CD8-positive, alpha-beta memory T cell (primary cell): ENCODE measurements around the gene ACKR1. TPM values are rescaled to one million over a fixed set of nuclear protein-coding genes. Genes with fewer than 3 reads are reported as not detected.
A peak's percentile ranks its signal among the peaks of the same experiment; 100 is the strongest.

Experiments used
- CTCF ChIA-PET: fragments of 350-600 bp; sonication (Branson Sonifier 250); formaldehyde crosslinking; loops from one replicate; lab custom pipeline; 2021; ENCODE audit warnings: antibody characterized with exemption; lab: Charles Lee
- POLR2A ChIA-PET: fragments of 350-600 bp; sonication (Branson Sonifier 250); formaldehyde crosslinking; loops from one replicate; lab custom pipeline; 2021; ENCODE audit warnings: antibody characterized with exemption; lab: Charles Lee
- DNase-seq, 5 donors: peaks; one replicate each; pipeline versions ENCODE4 v3.0.0 to v3.0.0-alpha.2; 2020 to 2022; ENCODE audit warnings: mixed read lengths in 1 of 5
- H3K27ac ChIP-seq: one replicate; pipeline ENCODE4 v1.7.0; 2013; ENCODE audit warnings: low read depth, mild to moderate bottlenecking, low read length, moderate library complexity
- H3K27me3 ChIP-seq: 2 replicates; pipeline ENCODE4 v1.7.0; 2013; ENCODE audit warnings: low read length, mild to moderate bottlenecking; ENCODE audit not compliant: insufficient read depth, poor library complexity, severe bottlenecking
- H3K36me3 ChIP-seq: 2 replicates; pipeline ENCODE4 v1.7.0; 2013; ENCODE audit warnings: mild to moderate bottlenecking, low read length, moderate library complexity; ENCODE audit not compliant: insufficient read depth
- H3K4me1 ChIP-seq: 2 replicates; pipeline ENCODE4 v1.7.0; 2013; ENCODE audit warnings: mild to moderate bottlenecking, low read length, moderate library complexity; ENCODE audit not compliant: insufficient read depth
- H3K4me3 ChIP-seq: 2 replicates; pipeline ENCODE4 v1.7.0; 2013; ENCODE audit warnings: mild to moderate bottlenecking, low read length
- H3K9me3 ChIP-seq: 2 replicates; pipeline ENCODE4 v1.7.0; 2013; ENCODE audit warnings: mild to moderate bottlenecking, low read length
- H3K27ac Mint-ChIP-seq, 8 donors: one replicate each; pipeline ENCODE4 v1.8.0; 2020 to 2021; ENCODE audit warnings: mixed read lengths in 8 of 8, mild to moderate bottlenecking in 6 of 8, inconsistent platforms in 3 of 8, moderate library complexity in 3 of 8
- H3K27me3 Mint-ChIP-seq, 2 donors: one replicate each; pipeline ENCODE4 v1.8.0; 2020 to 2021; ENCODE audit warnings: mixed read lengths in 2 of 2, mild to moderate bottlenecking in 1 of 2, moderate library complexity in 1 of 2
- H3K36me3 Mint-ChIP-seq, 3 donors: one replicate each; pipeline ENCODE4 v1.8.0; 2020 to 2021; ENCODE audit warnings: mixed read lengths in 3 of 3, inconsistent platforms in 1 of 3, mild to moderate bottlenecking in 1 of 3
- H3K4me1 Mint-ChIP-seq, 3 donors: one replicate each; pipeline ENCODE4 v1.8.0; 2020 to 2021; ENCODE audit warnings: mixed read lengths in 3 of 3, inconsistent platforms in 1 of 3, mild to moderate bottlenecking in 1 of 3
- H3K4me3 Mint-ChIP-seq, 7 donors: one replicate each; pipeline ENCODE4 v1.8.0; 2020 to 2021; ENCODE audit warnings: mixed read lengths in 7 of 7, mild to moderate bottlenecking in 6 of 7, moderate library complexity in 4 of 7, inconsistent platforms in 2 of 7
- H3K9me3 Mint-ChIP-seq, 5 donors: one replicate each; pipeline ENCODE4 v1.8.0; 2020 to 2022; ENCODE audit warnings: mixed read lengths in 5 of 5, mild to moderate bottlenecking in 3 of 5, moderate library complexity in 2 of 5, inconsistent platforms in 1 of 5
- polyA plus RNA-seq: library from polyadenylated mRNA; unstranded; fragments of 300-500 nt; fragmentation: Illumina TruSeq; gene quantifications from one replicate; pipeline ENCODE4 v1.2.3, GENCODE V29; 2021
- total RNA-seq, 2 experiments: library from RNA; stranded (reverse); gene quantifications; one replicate each; pipeline ENCODE4 v1.2.3, GENCODE V29; 2021

The ACKR1 gene
- total and polyA plus RNA-seq, 3 experiments from 2014 or later = not detected

GRCh38 chr1:159218649-159219636, 14.3 kb downstream of the ACKR1 start:
- no peak overlapping the region for H3K4me3 Mint-ChIP-seq
- POLR2A ChIA-PET = no interaction called here
- Histone ChIP-seq H3K4me1 (no peaks in the 10 kb centered on the region), H3K9me3 (no peaks in the 10 kb centered on the region), H3K27me3 (peaks cover 4% of the 10 kb centered on the region), H3K4me3 (no peak overlapping the region), H3K36me3 (no peaks in the 10 kb centered on the region), H3K27ac (no peak overlapping the region)
- H3K27ac Mint-ChIP-seq = no peak overlapping the region
- no peak for DNase-seq
- peaks cover 0 to 2% (median 0%) of the 10 kb centered on the region in 3 donors for H3K4me1 Mint-ChIP-seq
- H3K9me3 Mint-ChIP-seq = no peaks in the 10 kb centered on the region
- H3K27me3 Mint-ChIP-seq = peaks cover 11 to 62% of the 10 kb centered on the region in 2 donors
- CTCF ChIA-PET = no interaction called here
- H3K36me3 Mint-ChIP-seq = no peaks in the 10 kb centered on the region

DNA sequence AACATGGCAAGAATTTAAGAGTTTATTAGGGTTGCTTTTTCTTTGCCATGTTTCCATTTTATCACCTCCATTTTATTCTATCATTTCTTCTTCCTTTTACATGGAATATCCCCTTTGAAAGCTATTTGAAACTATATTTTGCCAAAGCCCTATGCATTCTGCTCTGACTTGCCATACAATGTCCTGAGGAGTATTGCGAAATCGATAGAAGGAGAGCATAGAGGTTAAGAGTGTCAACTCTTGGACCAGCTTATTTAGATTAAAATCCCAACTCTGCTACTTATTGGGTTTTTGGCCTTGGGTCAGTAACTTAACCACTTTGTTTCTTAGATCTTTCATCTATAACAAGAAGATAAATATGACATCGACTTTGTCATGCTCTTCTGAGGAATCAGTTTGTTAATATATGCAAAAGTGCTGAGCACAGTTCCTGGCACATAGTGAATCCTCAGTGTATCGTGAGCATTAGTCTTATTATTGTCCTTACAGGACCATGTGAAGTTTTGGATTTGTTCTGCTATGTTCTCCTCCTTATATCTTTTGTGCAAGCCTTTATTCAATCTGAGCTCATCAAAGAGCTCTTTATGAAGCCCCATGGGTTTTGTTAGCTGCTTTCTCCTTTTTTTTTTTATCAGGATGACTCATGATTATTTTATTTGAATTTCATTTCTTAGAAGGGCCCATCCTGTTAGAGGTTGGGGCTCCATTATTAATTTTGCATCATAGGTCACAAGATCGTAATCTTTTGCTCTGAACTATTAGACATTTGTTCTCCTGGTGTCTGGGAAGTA, 17.6 kb downstream of the ACKR1 start:
- POLR2A ChIA-PET = no interaction called here
- CTCF ChIA-PET = interaction anchor here (1.2 kb wide), 1 partner anchor 8 kb away, joined by 4 read pairs; no protein-coding TSS in a partner anchor
- H3K4me1 Mint-ChIP-seq = no peaks in the 10 kb centered on the region
- H3K36me3 ChIP-seq = no peaks in the 10 kb centered on the region
- H3K27me3 Mint-ChIP-seq = peaks cover 14 to 59% of the 10 kb centered on the region in 2 donors
- H3K9me3 ChIP-seq = no peaks in the 10 kb centered on the region
- H3K4me3 ChIP-seq = no peak overlapping the region
- no peak for DNase-seq
- H3K27me3 ChIP-seq = peaks cover 4% of the 10 kb centered on the region
- H3K27ac Mint-ChIP-seq = no peak overlapping the region
- H3K4me1 ChIP-seq = no peaks in the 10 kb centered on the region
- H3K27ac ChIP-seq = no peak overlapping the region
- no peaks in the 10 kb centered on the region for H3K36me3 Mint-ChIP-seq
- no peak overlapping the region for H3K4me3 Mint-ChIP-seq
- H3K9me3 Mint-ChIP-seq = no peaks in the 10 kb centered on the region

- H3K27me3 Mint-ChIP-seq = peaks cover 14 to 53% of the 10 kb centered on the region in 2 donors
- H3K36me3 Mint-ChIP-seq = no peaks in the 10 kb centered on the region
- Histone ChIP-seq H3K27me3 (peaks cover 4% of the 10 kb centered on the region), H3K27ac (no peak overlapping the region), H3K4me1 (no peaks in the 10 kb centered on the region), H3K4me3 (no peak overlapping the region), H3K9me3 (no peaks in the 10 kb centered on the region), H3K36me3 (no peaks in the 10 kb centered on the region)
- no peak for DNase-seq
- H3K4me1 Mint-ChIP-seq = no peaks in the 10 kb centered on the region
- CTCF ChIA-PET = no interaction called here
- no peaks in the 10 kb centered on the region for H3K9me3 Mint-ChIP-seq
- no peak overlapping the region for H3K4me3 Mint-ChIP-seq
- POLR2A ChIA-PET = no interaction called here
- no peak overlapping the region for H3K27ac Mint-ChIP-seq
These were observed 18.3 kb downstream of the ACKR1 start for GRCh38 chr1:159223004-159223403.

DNA sequence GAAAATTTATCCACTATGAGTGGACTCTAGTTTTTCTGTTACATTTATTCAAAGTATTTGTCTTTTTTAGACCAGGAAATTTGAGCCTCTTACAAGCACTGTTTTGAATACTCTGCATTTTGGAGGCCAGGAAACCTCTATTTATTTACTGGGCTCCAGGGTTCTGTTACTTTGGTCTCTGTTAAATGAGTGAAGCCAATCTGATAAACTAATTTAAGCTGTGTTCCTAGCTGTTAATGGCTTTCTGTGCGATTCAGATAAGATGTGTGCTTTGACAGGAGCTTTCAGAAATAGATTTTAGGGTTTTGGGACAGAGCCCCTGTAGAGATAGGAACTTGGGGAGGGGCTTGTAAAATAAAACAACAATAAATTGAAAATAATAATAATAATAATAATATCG, 23.9 kb downstream of the ACKR1 start:
- Mint-ChIP-seq H3K4me3 (no peak overlapping the region), H3K36me3 (no peaks in the 10 kb centered on the region), H3K4me1 (no peaks in the 10 kb centered on the region), H3K27ac (no peak overlapping the region), H3K9me3 (no peaks in the 10 kb centered on the region), H3K27me3 (peaks cover 17 to 48% of the 10 kb centered on the region in 2 donors)
- Histone ChIP-seq H3K4me1 (no peaks in the 10 kb centered on the region), H3K36me3 (no peaks in the 10 kb centered on the region), H3K9me3 (no peaks in the 10 kb centered on the region), H3K27ac (no peak overlapping the region), H3K27me3 (no peaks in the 10 kb centered on the region), H3K4me3 (no peak overlapping the region)
- POLR2A ChIA-PET = no interaction called here
- DNase-seq = no peak
- CTCF ChIA-PET = no interaction called here

GRCh38 chr1:159229260-159229885, 24.7 kb downstream of the ACKR1 start:
- CTCF ChIA-PET = no interaction called here
- no peaks in the 10 kb centered on the region for H3K9me3 ChIP-seq
- H3K4me3 Mint-ChIP-seq = no peak overlapping the region

GRCh38 chr1:159229896-159230295, 25.2 kb downstream of the ACKR1 start:
- ChIA-PET POLR2A (no interaction called here), CTCF (no interaction called here)
- peaks cover 10 to 47% of the 10 kb centered on the region in 2 donors for H3K27me3 Mint-ChIP-seq
- H3K27ac Mint-ChIP-seq = no peak overlapping the region
- no peak overlapping the region for H3K4me3 Mint-ChIP-seq
- H3K9me3 ChIP-seq = no peaks in the 10 kb centered on the region
- DNase-seq = no peak
- no peaks in the 10 kb centered on the region for H3K36me3 Mint-ChIP-seq
- H3K4me3 ChIP-seq = no peak overlapping the region
- peaks cover 0 to under 1% (median 0%) of the 10 kb centered on the region in 5 donors for H3K9me3 Mint-ChIP-seq
- no peaks in the 10 kb centered on the region for H3K36me3 ChIP-seq
- no peak overlapping the region for H3K27ac ChIP-seq
- no peaks in the 10 kb centered on the region for H3K4me1 Mint-ChIP-seq
- H3K4me1 ChIP-seq = no peaks in the 10 kb centered on the region
- H3K27me3 ChIP-seq = no peaks in the 10 kb centered on the region

More at GRCh38 chr1:159229260-159229885, 24.7 kb downstream of the ACKR1 start:
- no peaks in the 10 kb centered on the region for H3K9me3 Mint-ChIP-seq
- H3K4me1 ChIP-seq = no peaks in the 10 kb centered on the region
- no peaks in the 10 kb centered on the region for H3K36me3 Mint-ChIP-seq
- DNase-seq = no peak
- POLR2A ChIA-PET = no interaction called here
- H3K36me3 ChIP-seq = no peaks in the 10 kb centered on the region
- no peaks in the 10 kb centered on the region for H3K4me1 Mint-ChIP-seq
- H3K27ac Mint-ChIP-seq = no peak overlapping the region
- no peak overlapping the region for H3K4me3 ChIP-seq
- H3K27me3 Mint-ChIP-seq = peaks cover 15 to 46% of the 10 kb centered on the region in 2 donors
- no peak overlapping the region for H3K27ac ChIP-seq
- no peaks in the 10 kb centered on the region for H3K27me3 ChIP-seq

DNA sequence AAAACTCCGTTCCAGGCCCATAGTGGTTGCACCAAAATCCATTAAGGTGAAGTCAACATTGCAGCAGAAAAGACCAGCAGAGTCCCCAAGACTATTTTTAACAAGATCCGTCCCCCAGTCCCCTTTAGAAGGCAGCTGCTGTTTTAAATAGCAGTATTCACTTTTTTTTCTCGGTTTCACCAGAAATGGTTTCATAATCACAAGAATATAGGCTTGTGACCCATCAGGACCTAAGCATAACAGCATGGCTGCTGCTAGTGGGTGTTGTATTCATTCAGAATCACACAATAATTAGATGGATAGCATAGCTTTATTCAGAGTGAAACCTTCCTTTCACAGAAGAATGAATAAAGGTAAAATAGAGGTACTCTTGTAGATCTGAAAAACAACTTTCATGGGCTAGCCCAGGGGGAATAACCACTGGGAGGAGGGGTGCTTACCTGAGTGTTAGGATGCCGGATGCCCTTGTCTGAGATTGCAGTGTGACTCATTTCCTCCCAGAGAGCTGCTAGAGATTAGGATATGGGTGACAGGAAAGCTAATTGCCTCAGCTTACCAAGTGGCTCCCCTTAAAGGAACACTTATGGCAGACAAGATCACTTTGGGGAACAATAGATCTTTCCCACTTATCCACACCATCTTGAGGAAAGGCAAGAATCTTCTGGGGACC, 35.0 kb downstream of the ACKR1 start:
- Mint-ChIP-seq H3K9me3 (peaks cover 0 to 13% (median 6%) of the 10 kb centered on the region in 5 donors), H3K36me3 (no peaks in the 10 kb centered on the region), H3K27me3 (peaks cover 9 to 29% of the 10 kb centered on the region in 2 donors), H3K4me3 (no peak overlapping the region), H3K27ac (peak overlapping the region in 1 of 8 donors; percentile 59), H3K4me1 (peaks cover 2 to 11% (median 6%) of the 10 kb centered on the region in 3 donors)
- ChIA-PET CTCF (no interaction called here), POLR2A (no interaction called here)
- DNase-seq = no peak
- Histone ChIP-seq H3K4me3 (no peak overlapping the region), H3K27me3 (no peaks in the 10 kb centered on the region), H3K27ac (no peak overlapping the region), H3K9me3 (no peaks in the 10 kb centered on the region), H3K4me1 (no peaks in the 10 kb centered on the region), H3K36me3 (no peaks in the 10 kb centered on the region)
